PFSK-1 (cell line): ENCODE measurements around the gene GTPBP3. TPM values are rescaled to one million over a fixed set of nuclear protein-coding genes. Genes with fewer than 3 reads are reported as not detected.

Experiments used
- FOXP2 ChIP-seq: optimal IDR thresholded peaks from 2 replicates; pipeline ENCODE3; 2011; ENCODE audit warnings: borderline replicate concordance, control low read depth, inconsistent platforms; ENCODE audit not compliant: insufficient read depth; ENCODE audit errors: extremely low read length, extremely low read depth
- POLR2AphosphoS5 ChIP-seq: IDR thresholded peaks from 2 replicates; pipeline ENCODE4 v1.6.1; 2012; ENCODE audit warnings: low read depth, mild to moderate bottlenecking, control low read depth, low read length, moderate library complexity
- REST ChIP-seq, 2 experiments: IDR thresholded peaks; 2 replicates each; pipeline versions ENCODE4 v1.6.1 to v1.8.0; 2011 to 2012; ENCODE audit warnings: low read depth in 2 of 2, low read length in 2 of 2, control low read depth in 1 of 2, inconsistent platforms in 1 of 2, mild to moderate bottlenecking in 1 of 2, moderate library complexity in 1 of 2; ENCODE audit not compliant: insufficient read depth in 1 of 2
- SIN3A ChIP-seq: IDR thresholded peaks from 2 replicates; pipeline ENCODE4 v1.6.1; 2012; ENCODE audit warnings: mild to moderate bottlenecking, low read length, moderate library complexity, borderline replicate concordance; ENCODE audit not compliant: insufficient read depth
- TAF1 ChIP-seq: IDR thresholded peaks from 2 replicates; pipeline ENCODE4 v1.6.1; 2012; ENCODE audit warnings: low read length, control low read depth, borderline replicate concordance; ENCODE audit not compliant: insufficient read depth
- polyA plus RNA-seq: library from polyadenylated mRNA; unstranded; fragments of >200 nt; gene quantifications from one replicate; pipeline ENCODE4 v1.2.1, GENCODE V29; 2012; ENCODE audit warnings: low read depth, missing spikeins; ENCODE audit not compliant: insufficient read length

The GTPBP3 gene
- polyA plus RNA-seq: 66.1 TPM

GRCh38 chr19:17336872-17337674 lies at the start of gene GTPBP3:
Gene GTPBP3, plus strand, starts transcription at chr19:17337553. Its CDS starts 59 bp downstream, at chr19:17337612.
- TF ChIP-seq POLR2AphosphoS5 (peak; percentile 79), TAF1 (peak; percentile 87; the same call in 1 of the 2 replicates), REST (IDR thresholded peaks at IDR 0.05; ENCODE audit: insufficient read depth in 1 of 2, low read depth in 2 of 2, low read length in 2 of 2) (no peak)

GRCh38 chr19:17289489-17289888 lies 47.9 kb upstream of the GTPBP3 start:
- TF ChIP-seq FOXP2: no peak
- TF ChIP-seq REST (IDR thresholded peaks at IDR 0.05; ENCODE audit: insufficient read depth in 1 of 2, low read depth in 2 of 2, low read length in 2 of 2): no peak
- no peak for TF ChIP-seq POLR2AphosphoS5
- no peak for TF ChIP-seq TAF1
- no peak for TF ChIP-seq SIN3A

- TF ChIP-seq SIN3A: no peak
- TF ChIP-seq TAF1: 0 out of 2 replicates have a peak, but pooled peaks have one; percentile 28
- peak; percentile 77 for TF ChIP-seq FOXP2
- TF ChIP-seq REST (IDR thresholded peaks at IDR 0.05; ENCODE audit: insufficient read depth in 1 of 2, low read depth in 2 of 2, low read length in 2 of 2): no peak; a peak in 1 of 4 replicates
- TF ChIP-seq POLR2AphosphoS5: peak; percentile 93
These were observed 44.9 kb upstream of the GTPBP3 start for GRCh38 chr19:17292301-17293074.

- TF ChIP-seq TAF1: no peak
- no peak for TF ChIP-seq SIN3A
- no peak for TF ChIP-seq REST (IDR thresholded peaks at IDR 0.05; ENCODE audit: insufficient read depth in 1 of 2, low read depth in 2 of 2, low read length in 2 of 2)
- TF ChIP-seq FOXP2: no peak
- no peak for TF ChIP-seq POLR2AphosphoS5
These were observed 43.7 kb upstream of the GTPBP3 start for GRCh38 chr19:17293605-17294004.
